Epithelial cell of prostate (primary cell): ENCODE data around the gene TCF7L2.
A peak's percentile ranks its signal among the peaks of the same experiment; 100 is the strongest.
"Not testable (repeated sequence)": the region's sequence is repeated elsewhere in the genome, so short reads cannot be mapped to it uniquely, and the experiment has no call there.

Source experiments
- DNase-seq: peaks from one replicate; pipeline ENCODE4 v3.0.0-alpha.2; 2011; ENCODE audit warnings: low read depth, low spot score
- H3K27ac ChIP-seq: fragments of 450-650 bp; 2 replicates; pipeline ENCODE4 v1.5.1; 2017; ENCODE audit warnings: mild to moderate bottlenecking

The TCF7L2 gene

GRCh38 chr10:113108948-113109347 is 158.9 kb downstream of the TCF7L2 start:
- no peak for DNase-seq
- H3K27ac ChIP-seq: no peak overlapping the region

GRCh38 chr10:113109482-113109881 is 159.4 kb downstream of the TCF7L2 start:
- DNase-seq, H3K27ac ChIP-seq: not testable (repeated sequence)

GRCh38 chr10:113111260-113111659 is 161.2 kb downstream of the TCF7L2 start:
- no peak for DNase-seq
- no peak overlapping the region for H3K27ac ChIP-seq

GRCh38 chr10:113111900-113112853 is 162.1 kb downstream of the TCF7L2 start:
- DNase-seq: peak; percentile 58

DNA sequence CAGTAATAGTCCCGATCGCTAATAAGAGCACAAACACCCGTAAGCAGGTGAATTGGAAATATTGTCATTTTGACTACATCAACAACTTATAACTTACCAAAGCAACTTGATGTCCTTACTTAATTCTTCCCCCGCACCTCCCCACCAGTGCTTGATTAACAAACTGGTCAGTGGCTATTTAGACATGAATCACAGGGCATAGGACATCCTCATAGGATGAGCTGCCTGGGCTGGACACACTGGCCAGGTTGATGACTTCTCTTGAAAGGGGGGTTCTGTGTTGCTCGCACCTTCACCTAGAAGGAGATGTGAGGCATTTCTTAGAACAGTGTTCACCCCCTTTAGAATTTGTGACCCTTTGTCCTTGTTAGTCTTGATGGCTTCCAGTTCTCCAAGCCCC is 163.2 kb downstream of the TCF7L2 start:
- no peak for DNase-seq
- H3K27ac ChIP-seq: no peak overlapping the region

More at GRCh38 chr10:113111900-113112853, 162.1 kb downstream of the TCF7L2 start:
- no peak overlapping the region for H3K27ac ChIP-seq

- no peak for DNase-seq
- H3K27ac ChIP-seq: no peak overlapping the region
Measured at GRCh38 chr10:113113918-113114317, 163.9 kb downstream of the TCF7L2 start.

GRCh38 chr10:113115556-113115955 is 165.5 kb downstream of the TCF7L2 start:
- DNase-seq: no peak
- H3K27ac ChIP-seq: no peak overlapping the region

GRCh38 chr10:113118882-113119281 is 168.8 kb downstream of the TCF7L2 start:
- DNase-seq: no peak

GRCh38 chr10:113119801-113120200 is 169.8 kb downstream of the TCF7L2 start:
- no peak overlapping the region for H3K27ac ChIP-seq
- no peak for DNase-seq

More at GRCh38 chr10:113118882-113119281, 168.8 kb downstream of the TCF7L2 start:
- no peak overlapping the region for H3K27ac ChIP-seq

GRCh38 chr10:113121153-113121552 is 171.1 kb downstream of the TCF7L2 start:
- H3K27ac ChIP-seq: no peak overlapping the region

DNA sequence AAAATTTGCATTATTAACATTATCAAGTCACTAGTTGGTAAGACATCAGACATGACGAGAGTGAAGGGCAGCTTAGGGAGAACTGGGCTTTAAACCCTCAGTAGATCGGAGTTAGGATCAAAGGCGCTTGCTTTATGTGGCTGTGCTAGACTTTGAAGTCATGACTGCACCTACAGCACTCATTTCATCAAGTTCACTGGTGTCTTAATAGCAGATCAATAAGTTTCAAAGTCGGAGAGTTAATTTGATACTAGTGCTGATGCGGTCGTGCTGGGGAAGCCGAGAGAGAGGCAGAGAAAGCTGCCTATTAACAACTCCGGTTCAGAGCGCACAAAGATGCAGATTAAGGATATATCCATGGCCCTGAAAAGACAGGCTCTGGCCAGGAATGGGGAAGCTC is 172.9 kb downstream of the TCF7L2 start:
- no peak for DNase-seq
- no peak overlapping the region for H3K27ac ChIP-seq

More at GRCh38 chr10:113121153-113121552, 171.1 kb downstream of the TCF7L2 start:
- DNase-seq: no peak

DNA sequence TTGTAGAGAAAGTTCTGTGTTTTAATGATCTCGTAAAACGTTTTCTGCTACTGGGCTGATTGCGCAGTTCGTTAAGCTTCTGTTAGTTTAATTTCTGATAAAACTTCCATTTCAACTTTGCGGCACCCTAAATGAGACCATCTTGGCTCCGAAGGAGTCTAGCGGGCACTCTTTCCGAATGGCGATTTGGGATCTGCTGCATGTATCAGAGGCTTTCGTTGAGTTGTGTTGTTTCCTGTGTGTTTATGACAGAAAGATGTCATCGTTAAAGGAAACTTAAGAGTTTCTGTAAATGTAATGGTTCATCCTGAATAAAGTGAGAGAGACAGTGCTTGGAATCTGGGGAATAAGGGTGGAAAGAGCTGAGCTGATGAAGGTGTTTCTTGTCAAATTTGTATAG is 174.7 kb downstream of the TCF7L2 start:
- DNase-seq: no peak

GRCh38 chr10:113125612-113126011 is 175.6 kb downstream of the TCF7L2 start:
- no peak for DNase-seq
- no peak overlapping the region for H3K27ac ChIP-seq

More for the DNA sequence above, 174.7 kb downstream of the TCF7L2 start:
- H3K27ac ChIP-seq: no peak overlapping the region

DNA sequence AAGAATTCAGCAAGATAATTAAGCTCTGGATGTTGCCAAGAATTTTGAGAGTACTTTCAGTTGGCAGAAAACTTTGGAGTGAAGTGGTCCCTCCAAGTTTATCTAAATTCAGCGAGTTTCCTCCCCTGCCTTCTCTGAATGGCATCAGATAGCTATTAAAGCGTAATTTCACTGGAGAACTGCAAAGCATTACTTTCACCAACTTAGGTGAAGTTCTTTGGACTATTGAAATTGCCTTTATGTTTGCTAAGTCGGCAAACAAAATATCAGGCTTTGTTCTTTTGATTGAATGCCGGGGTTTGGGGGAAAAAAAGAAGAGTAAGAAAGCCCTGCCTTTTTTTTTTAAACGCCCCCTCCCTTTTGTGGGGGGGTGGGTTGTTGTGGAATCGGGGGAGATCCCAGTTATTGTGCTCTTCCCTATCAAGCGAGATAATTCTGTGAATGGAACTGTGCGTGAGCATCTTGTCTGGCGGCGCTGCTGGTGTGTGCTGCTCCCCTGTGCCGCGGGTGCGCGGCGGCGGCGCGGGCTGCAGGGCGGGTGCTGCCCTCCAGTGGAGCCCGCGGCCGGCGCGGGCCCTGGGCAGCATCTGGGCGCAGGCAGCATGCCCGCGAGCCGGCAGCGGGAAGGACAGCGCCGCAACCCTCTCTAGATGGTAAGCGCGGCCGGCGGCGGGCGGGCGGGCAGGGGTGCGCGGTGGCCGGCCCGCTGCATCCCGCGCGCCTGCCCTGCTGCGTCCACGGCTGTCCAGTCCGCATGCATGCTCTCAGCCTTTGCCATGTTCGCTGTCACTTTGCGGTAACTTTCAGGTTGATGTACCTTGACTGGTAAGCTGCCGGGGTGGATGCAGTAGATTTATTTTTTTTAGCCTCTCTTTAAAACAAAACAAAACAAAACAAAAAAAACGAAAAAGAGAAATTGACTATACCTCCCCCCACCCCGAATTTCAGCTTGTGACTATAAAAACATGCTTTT is 176.5 kb downstream of the TCF7L2 start:
- no peak overlapping the region for H3K27ac ChIP-seq

GRCh38 chr10:113127261-113127900 is 177.3 kb downstream of the TCF7L2 start:
- no peak for DNase-seq
- no peak overlapping the region for H3K27ac ChIP-seq

More for the DNA sequence above, 176.5 kb downstream of the TCF7L2 start:
- DNase-seq: no peak

DNA sequence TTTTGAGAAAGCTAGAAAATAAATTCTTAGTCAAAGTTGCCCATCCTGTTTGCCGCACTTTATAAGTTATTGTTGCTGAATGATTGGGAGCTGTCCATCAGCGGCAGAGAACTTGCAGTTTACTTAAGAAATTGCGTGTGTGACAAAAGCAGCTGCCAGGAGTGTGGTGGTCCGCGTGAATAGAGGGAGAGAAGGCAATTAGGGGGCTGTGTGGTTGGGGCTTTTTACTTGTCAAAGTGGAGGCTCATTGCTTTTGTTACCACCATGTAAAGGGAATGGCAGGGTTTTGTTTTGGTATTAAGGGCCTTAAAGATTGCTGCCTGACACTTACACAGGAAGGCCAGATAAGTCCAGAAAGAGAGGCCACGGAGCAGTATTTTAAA is 177.8 kb downstream of the TCF7L2 start:
- DNase-seq: no peak

DNA sequence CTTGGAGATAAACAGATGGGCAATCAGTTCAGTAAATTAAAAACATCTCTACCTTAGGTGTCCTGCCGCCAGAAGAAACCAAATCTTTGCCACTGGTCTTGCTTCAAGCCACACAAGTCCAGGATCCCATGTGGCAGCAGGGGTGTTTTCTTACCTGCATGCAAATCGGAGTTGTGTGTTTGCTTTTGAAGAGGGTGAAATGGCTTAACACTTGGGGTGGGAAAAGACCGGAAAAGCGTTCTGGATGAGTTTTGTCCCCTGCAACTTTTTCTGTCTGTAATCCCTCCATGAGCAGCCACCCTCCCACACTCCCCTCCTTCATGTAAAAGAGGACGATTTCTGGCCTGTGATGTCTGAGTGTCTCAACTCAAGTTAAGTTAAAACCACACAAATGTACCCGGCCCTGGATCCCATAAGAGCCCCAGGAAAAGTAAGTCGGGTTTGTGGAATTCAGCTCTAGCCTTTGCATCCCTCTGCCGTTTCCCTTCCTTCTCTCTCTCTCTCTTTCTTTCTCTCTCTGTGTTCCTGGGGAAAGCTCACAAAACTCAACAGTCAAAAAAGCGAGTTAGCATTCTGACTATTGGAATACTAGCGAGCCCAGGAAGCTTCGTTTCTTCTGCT is 178.5 kb downstream of the TCF7L2 start:
- no peak overlapping the region for H3K27ac ChIP-seq
- DNase-seq: no peak

More for the DNA sequence above, 177.8 kb downstream of the TCF7L2 start:
- no peak overlapping the region for H3K27ac ChIP-seq

DNA sequence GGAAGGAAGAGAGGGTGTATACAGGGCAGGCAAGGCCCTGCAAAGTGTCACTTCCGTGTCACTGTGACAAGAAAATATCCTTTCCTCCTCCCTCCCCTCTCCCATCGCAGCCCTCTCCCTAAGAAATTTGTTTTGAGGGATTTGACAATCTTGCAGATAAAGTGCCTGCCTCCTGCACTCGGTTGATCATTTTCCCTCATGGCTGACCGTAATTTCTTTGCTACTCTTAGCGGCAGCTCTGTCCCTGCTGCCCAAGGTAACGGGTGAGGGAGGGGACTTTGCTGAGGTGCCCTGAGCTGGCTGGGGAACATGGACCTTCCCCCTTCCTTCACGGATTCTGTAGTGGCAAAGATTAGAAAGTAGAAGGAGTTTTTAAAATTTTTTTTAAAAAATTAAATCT is 179.1 kb downstream of the TCF7L2 start:
- no peak for DNase-seq
- no peak overlapping the region for H3K27ac ChIP-seq

DNA sequence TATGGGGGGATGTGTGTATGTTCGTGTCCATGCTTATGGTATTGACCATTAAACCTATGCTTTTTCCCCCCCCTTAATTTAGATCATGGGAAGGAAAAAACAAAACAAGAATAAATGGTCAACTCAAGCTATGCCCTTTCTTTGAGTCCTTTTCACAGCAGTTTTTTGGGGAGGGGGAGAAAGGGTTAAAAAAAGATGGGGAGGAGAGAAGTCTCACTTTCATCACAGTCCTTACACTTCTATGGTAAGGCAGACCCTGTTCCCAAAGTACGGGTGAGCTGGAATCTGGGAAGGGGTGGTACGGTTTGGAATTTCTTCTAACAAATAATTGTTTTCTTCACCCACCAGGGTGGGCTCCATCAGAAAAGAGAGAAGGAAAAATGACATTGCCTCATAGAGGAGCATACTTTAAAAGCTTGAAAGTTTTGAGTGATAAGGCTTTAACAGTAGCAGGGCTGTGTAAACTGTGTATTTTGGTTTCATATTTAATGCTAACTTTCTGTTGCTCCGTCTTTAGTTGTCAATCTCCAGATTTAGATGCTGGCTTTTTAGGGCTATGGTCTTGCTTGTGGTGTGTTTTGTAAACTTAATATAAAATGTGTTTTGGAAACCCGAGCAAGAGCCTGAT is 180.1 kb downstream of the TCF7L2 start:
- H3K27ac ChIP-seq: no peak overlapping the region

More for the DNA sequence above, 180.1 kb downstream of the TCF7L2 start:
- DNase-seq: no peak
